NCI-H2227 treated with DMSO at 0.1 percent for 48 hours (cell line): ENCODE data around the gene CFAP251.
A peak's percentile ranks its signal among the peaks of the same experiment; 100 is the strongest.

Experiments used
- DNase-seq: peaks from one replicate; lab custom pipeline; 2025; lab: John Stamatoyannopoulos, UW

Gene CFAP251

DNA sequence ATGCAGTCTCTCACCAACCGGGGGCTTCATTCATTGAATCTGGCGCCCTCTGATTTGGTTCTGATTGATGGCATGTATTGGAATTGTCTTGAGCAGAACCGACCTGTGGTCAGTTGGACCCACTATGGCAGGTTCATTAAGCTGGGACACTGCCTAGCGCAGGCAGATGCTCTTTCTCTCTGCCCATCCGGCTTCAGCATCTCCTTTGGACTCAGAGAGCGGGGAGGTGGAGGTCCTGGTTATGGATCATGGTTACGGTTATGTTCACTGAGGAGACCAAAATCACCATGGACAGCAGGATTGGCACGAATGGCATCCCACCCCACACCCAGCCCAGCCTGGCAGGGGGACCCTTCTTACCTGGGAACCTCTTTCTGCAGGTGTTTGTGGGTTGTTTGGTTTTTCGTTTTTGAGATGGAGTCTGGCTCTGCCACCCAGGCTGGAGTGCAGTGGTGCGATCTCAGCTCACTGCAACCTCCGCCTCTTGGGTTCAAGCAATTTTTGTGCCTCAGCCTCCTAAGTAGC lies 86.9 kb downstream of the CFAP251 start:
- no peak for DNase-seq

DNA sequence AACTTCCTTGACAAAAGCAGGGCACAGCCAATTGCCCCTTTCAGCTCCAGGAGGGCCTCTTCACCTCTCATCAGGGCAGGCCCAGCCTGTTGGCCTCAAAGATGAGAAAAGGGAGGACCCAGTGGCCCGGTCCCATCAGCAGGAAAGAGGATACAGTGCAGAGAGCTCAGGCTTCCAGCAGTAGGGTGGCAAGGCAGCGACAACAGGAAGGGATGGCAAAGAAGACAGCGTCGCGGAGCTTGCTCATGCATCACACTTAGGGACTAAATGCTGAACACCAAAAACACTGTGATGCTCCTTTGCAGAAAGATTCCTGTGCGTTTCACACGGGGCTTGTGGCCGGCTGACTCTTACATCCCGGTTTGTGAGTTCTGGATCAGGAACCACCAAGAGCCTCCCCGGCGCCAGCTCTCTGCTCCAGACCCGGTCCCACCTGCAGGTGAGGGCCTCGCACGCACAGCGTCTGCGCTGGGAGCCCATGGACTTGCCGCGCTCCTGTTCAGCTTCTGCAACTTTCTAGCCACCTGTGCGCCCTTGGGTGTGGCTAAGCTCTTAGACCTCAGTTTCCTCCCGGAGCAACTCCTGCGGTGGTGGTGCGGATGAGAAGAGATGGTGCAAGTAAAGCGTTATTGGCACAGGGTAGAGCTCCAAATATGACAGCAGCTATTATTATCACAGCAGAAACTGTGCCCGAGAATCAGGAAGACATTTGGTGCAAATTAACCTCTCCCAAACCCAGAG lies 88.0 kb downstream of the CFAP251 start:
- DNase-seq, result no peak

DNA sequence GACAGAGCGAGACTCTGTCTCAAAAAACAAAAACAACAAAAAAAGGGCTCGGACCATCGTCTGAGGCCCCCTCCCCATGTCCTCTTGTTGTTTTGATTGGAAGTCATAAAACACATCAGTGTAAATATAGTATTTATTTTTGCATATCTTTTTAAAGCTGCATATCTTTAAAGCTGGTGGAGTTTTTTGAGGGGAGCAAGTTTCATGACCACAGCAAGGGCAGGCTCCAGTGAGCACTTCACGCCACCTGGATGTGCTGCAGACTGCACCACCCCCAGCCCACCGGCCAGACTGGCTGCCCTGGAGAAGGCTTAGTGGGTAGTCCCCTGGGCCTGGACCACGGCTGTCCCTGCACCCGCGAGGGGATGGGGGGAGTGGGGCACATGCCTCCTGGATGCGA lies 91.3 kb downstream of the CFAP251 start:
- DNase-seq, result no peak

GRCh38 chr12:122012184-122012583 lies 93.8 kb downstream of the CFAP251 start:
- DNase-seq, result no peak

DNA sequence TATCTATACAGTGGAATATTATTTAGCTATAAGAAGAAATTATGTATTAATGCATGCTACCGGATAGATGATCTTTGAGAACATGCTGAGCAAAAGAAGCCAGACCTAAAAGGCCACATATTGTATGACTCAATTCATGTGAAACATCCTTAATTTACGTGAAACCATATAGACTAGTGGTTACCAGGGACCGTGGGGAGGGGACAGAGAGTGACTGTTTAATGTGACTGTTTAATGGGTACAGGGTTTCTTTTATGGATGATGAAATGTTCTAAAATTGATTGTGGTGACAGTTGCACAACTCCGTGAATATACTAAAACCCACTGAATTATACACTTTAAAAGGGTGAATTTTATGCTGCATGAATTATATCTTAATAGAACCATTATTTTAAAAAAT lies 94.7 kb downstream of the CFAP251 start:
- DNase-seq, result no peak

DNA sequence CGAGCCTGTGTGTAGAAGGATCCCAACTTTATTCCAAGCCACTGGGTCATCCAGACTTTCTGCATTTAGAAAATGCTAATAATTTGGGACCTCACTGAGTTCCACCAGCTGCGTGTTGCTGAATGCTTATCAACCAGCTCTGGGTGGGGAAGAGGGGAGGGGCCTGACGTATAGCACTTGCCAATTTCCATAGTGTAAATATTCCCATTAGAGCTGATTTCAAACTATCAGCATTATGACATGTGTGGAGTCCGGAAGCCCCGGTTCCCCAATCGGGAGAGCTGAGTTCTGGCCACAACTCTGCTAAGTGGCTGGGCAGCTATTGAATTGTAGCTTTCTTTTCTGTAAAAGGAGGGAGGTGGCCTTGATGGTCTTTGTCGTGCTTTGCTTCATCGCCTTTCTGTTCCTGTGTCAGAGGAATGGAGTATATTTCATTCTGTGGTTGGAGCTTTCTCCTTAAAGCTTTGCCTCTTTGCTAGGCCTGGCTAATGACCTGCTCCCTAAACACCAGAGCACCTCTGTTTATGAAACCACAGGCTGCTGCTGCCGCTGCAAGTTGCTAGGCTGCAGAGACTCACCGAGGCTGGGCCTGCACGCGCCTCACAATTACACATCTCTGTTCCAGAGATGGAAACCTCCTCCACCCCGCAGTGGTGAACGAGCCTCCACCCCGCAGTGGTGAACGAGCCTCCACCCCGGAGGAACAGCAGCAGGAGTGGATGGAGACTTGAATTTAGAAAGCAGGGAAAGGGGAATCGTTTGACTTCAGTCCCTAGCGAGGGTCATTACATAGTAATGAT lies 95.6 kb downstream of the CFAP251 start:
- DNase-seq, result no peak

GRCh38 chr12:122014781-122015180 lies 96.4 kb downstream of the CFAP251 start:
- no peak for DNase-seq

- DNase-seq, result no peak
Measured at GRCh38 chr12:122018457-122018856, 100.1 kb downstream of the CFAP251 start.

GRCh38 chr12:122018937-122019336 lies 100.5 kb downstream of the CFAP251 start:
- no peak for DNase-seq

DNA sequence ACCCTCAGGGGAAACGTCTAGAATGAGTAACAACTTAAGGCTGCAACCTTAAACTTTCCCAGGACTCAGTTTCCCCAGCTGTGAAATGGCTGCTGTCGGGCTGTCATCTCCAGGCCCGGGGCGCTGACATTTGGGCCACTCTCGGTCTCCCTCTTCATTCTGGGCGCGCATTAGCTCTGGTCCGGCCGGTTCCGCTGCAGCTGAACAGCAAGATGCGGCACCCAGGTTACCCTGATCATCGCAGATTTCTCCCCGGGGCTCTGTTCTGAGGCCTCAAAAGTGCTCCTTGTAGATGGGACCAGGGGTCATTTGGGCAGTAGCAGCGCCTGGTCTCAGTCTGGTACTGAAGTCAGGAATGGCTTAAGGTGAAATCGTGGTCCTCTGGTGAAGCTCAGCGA lies 102.4 kb downstream of the CFAP251 start:
- DNase-seq, result no peak

GRCh38 chr12:122021193-122021821 lies 102.9 kb downstream of the CFAP251 start:
- DNase-seq, result no peak

DNA sequence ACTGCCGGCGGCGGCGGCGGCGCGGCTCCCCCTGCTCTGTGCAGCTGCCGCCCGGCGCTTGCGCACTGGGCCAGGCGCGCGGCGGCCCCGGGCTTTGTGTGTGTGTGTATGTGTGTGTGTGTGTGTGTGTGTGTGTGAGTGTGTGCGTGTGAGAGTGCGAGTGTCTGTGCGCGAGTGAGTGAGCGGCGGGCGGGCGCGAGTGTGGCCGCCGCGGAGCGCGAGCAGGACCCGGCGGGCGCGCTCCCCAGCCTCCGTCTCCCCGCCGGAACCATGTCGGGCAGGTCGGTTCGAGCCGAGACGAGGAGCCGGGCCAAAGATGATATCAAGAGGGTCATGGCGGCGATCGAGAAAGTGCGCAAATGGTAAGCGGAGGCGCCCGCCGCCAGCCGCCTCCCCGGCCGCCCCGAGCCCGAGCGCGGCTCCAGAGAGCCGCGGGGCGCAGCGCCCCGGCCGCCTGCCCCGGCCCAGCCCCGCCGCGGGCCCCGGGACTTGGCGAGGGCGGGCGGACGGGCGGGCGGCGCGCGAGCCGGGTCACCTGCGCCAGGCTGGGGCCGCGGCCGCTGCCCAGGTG lies 103.5 kb downstream of the CFAP251 start, which contains the start of gene BCL7A:
BCL7A (plus strand) TSS at position 63 of the 571 bp plus-strand sequence; CDS start at position 271, 208 bp downstream.
- DNase-seq, result peak; percentile 76

GRCh38 chr12:122022393-122023338 lies 104.3 kb downstream of the CFAP251 start:
- DNase-seq, result no peak

DNA sequence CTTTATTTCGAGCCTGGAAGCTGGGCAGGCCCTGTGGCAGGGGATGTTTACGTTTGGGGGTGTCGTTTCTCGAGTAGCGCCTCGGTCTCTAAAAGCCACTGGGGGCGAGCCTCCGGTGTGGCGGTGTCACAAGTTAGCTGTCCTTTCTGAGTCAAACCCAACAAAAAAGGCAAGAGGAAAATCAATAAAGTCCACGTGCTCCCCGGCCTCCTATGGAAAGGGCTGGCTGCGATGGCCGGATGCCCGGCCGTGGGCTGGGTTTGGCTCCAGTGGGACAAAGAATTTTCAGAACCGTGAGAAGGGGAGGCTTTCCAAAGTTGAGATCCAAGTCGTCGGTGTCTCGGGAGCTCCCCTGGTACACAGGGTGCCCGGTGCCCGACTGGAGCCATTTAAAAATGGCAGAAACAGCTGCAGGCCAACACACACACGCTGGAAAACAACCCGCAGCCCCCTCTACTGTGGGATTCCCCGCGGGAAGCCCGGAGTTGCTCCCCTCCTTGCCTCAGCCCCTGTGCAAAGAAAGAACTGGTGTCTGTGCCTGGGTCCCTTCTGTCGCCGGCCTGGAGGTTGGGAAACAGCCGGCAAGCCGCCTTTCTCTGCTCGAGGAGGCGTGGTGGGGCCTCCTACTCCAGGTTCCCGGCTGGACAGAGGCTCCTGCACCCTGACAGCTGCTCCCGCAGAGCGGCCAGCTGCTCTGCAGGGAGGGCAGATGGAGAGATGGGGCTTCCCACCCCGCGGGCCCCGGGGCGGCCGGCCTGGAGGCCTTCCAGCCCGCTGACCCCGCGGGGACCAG lies 105.1 kb downstream of the CFAP251 start:
- peak; percentile 60 for DNase-seq

DNA sequence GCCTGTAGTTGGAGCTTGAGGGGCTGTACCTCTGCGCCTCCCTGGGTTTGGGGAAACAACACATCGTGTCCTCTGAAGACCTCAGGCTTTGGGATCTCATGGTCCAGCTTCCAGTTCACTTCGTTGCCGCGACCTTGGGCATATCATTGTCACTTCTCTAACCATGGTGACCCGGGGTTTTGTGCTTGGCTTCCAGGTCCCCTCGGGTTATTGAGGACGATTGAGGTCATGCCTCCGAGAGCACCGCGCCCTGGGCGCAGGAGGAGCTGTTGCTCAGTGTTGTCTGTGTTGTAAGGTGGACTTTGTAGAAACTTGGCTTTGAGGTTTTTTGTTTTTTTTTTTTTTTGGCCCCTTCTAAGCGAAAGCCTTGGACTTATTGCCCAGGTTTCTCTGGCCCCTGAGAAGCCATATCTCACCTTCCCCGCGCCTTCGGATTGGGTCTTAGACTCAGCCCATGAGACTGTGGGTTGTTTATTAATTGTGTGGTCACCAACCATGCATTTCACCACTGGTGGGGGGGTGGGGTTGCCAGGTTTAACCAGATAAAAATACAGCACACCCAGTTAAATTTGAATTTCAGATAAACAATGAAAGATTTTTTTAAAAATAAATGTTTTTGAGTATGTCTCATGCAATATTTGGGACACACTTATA lies 105.9 kb downstream of the CFAP251 start:
- no peak for DNase-seq

GRCh38 chr12:122026706-122027333 lies 108.4 kb downstream of the CFAP251 start:
- no peak for DNase-seq

GRCh38 chr12:122028165-122028904 lies 109.9 kb downstream of the CFAP251 start:
- no peak for DNase-seq

DNA sequence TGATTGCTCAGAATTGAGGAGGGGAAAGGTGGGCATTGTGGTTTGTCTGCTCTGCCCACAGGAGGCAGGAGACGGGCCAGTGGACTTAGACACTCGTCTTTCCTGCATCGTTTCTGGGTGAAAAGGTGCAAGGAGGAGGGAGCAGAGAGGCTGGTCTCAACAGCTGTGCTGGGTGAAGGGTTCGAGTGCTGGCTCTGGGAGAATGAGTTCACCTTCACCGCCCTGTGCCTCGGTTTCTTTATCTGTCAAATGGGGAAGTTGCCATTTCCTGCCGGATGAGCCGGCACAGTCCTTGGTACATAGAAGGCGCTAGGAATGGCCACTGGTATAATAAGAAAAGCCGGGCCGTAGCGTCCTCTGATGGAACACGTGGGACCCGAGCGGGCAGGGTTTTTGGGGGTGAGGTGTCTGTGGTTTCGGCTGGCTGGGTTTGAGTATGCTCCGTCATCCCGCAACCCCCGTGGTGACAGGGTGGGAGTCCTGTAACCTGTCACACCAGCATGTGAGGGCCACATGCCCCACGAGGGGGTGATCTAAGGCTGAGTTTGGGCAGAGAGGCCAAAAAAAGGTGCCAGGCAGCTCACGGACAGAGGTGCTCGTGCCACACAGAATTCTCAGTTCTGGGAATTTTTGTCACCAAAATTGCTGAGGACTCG lies 110.6 kb downstream of the CFAP251 start:
- DNase-seq, result no peak
